GM18520 (cell line): ENCODE data around the gene COQ3.
"Not testable (repeated sequence)": the region's sequence is repeated elsewhere in the genome, so short reads cannot be mapped to it uniquely, and the experiment has no call there.

Source experiments
- ATAC-seq: cut with Tn5 transposase; IDR thresholded peaks from one replicate; pipeline ENCODE4 v1.9.1; 2021; ENCODE audit not compliant: unreplicated experiment

Gene COQ3

DNA sequence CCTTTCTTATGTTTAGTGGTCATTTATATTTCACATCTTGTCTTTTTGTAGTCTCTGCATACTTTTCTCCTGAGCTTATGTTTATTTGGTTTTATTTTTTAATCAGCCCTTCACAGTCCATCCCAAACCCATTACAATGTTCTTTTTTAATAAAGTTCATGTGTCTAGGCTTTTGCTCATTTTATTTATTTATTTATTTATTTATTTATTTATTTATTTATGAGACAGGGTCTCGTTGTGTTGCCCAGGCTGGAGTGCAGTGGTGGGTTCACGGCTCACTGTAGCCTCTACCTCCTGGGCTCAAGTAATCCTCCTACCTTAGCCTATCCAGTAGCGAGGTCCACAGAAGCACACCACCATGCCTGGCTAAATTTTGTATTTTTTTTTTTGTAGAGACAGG lies 3.1 kb downstream of the COQ3 start:
- ATAC-seq, result no peak

DNA sequence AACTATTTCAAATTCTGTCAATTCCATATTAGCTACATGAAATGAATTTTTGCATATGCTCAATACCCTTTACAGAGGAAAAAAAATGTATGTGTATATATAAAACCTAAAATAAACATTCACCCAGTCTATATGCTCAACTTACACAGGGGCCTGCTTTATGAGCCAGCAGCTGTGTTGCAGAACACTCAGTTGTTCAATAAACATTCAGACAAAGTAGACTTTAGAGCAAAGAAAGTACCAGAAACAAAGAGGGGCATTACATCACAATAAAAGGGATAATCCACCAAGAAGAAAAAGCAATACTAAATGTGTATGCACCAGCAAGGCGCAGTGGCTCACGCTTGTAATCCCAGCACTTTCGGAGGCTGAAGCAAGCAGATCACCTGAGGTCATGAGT lies 9.5 kb downstream of the COQ3 start:
- ATAC-seq, result no peak

DNA sequence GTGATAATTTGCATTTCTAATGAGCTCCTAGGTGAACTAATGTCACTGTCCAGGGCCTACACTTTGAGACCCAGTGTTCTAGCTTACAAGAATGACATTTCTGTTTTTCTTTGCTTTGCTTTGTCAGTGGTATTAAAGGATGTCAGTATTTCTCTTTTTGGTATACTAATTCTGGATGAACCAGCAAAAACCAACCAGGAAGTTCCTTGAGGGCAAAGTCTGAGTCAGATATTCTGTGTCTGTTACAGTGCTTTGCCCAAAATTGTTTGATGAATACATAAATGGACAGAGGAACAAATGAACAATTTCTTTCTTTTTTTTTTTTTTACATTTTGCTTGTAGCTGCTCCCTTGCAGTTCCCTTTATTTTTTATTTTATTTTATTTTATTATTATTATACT lies 15.4 kb downstream of the COQ3 start:
- no peak for ATAC-seq

DNA sequence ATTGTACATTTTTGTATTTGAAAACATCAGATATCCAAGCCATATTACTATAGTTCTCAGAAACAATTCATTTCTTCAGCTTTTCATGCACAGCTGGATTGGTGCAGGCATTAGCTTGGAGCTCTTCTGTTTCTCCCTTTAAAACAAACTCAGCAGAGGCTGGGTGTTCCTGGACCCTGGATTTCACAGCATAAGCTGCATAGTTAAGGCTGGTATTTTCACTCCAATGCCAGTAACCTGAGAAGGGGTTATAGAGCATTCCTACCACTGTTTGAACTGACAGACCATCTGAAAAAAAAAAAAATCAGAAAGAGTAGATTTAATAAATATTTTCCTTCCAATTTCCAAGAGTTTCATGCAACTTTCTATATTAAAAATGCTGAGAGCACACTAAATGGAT lies 24.5 kb downstream of the COQ3 start:
- ATAC-seq, result no peak

DNA sequence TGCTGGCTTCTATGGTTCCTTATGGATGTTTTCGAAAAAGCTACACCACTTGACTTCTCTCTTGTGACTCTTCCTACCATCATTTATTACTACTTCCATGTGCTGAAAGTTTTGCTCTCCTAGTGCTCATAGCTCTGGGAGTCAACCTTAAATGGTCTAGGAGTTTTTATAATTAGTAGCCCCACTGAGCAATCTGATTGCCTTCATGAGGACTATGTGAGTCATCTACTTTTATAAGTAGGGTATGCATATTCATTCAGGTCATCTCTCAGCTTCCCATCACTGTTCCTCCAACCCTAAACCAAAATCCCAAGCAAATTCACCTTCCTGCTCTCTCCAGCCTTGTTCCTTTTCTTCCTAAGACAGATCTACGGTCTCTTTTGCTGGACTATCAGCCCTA lies 27.1 kb downstream of the COQ3 start:
- no peak for ATAC-seq

DNA sequence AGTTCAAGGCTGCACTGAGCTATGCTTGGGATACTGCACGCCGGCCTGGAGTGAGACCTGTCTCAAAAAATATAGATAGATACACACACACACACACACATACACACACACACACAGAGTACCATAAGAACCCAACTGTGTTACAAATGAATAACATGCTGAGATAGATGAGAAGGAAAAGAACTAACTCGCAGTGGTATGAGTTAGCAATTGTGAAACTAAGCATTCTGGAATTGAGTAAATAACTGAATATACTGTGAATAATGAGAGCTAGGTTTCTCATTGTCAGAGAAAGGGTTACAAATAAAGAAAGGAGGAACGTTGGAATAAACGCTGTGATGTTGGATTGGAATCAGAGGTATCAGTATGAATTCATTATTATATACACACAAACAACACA lies 30.0 kb downstream of the COQ3 start:
- ATAC-seq, result peak; percentile 85

DNA sequence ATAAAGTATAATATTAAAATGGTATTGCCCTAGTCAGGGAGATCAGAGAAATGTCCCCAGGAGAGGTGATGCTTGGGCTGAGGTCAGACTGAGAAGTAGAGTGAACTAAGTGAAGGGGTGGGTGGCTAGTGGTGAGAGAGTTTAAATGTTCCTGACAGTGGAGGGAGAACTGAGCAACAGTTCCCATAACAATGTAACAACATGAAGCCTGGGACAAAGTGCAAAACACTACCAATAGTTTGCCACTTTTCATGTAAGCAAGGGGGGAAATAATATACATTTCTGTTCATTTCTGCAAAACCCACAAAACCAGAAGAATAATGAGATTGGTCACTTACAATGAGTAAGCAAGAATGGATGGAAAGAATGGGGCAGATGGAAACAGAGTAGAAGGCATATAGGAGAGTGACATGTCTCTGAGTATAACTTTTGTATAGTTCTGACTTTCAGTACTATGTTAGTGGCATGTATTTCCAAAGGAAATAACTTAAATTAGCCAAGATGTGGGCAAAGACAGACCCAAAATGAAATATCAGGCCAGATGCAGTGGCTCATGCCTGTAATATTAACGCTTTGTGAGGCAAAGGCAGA lies 31.2 kb downstream of the COQ3 start:
- no peak for ATAC-seq

DNA sequence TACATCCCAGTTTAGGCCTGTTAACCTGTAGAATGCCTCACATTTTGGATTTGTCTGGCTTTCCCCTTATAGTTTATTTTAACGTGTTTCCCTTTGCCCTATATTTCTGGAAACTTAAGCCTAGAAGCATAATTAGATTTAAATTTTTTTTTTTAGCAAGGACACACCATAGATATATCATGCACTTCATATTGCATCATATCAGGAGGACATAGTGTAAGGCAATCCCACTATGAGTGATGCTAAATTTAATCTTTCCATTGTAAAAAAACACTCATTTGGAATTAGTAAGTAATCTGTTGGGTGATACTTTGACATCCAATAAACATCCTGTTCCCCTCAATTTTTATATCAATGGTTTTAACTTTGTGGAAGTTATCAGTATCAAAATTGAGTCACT lies 34.2 kb downstream of the COQ3 start:
- no peak for ATAC-seq

DNA sequence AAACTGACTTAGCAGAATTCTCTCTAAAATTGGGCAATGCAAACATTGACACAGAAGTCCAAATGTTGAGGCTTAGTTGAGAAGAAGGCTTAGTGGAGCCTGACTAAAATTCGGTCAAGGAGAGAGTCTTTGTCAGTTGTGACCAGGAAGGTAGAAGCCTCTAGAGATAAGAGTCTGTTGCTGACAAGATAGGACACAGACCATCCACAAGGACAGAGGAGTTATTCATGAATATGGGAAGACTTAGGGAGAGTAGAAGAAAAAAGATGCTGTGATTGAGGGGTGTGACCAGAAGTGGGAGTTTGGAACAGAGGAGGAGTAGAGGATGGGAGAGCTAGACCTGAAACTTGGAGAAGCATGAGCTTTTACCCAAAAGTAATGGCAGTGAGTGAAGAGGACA lies 37.4 kb downstream of the COQ3 start:
- no peak for ATAC-seq

DNA sequence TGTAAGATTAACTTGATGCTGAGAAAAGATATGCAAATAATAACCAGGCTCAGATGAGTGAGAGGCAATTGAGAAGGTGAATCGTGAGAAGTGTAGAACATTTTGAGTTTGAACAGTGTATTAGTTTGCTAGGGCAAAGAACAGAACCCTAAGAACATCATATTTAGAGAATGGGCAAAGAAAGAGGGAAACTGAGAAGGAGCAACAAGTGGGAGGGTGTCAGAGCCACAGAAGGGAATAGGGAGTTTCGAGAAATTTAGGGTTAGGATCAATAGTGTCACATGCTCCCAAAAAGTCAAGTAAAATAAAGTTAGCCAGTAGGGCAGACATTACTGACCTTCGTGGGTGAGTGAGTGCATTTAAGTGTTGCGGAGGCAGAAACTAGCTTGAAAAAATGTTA lies 39.0 kb downstream of the COQ3 start:
- no peak for ATAC-seq

DNA sequence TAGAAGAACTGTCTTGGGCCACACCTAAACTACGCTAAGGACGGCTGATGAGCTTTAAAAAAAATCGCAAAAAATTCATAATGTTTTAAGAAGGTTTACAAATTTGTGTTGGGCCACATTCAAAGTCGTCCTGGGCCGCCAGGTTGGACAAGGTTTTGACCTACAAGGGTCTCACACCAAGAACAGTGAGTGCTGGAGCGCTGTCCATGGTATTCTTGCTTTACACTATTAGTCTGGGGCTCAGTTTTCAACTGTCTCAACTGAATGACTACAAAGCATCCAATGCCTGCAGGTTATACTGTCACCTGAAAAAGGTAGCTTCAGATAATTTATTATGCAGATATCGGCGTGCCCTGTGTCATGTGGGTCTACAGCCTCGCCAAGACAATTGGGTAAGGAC lies 40.9 kb downstream of the COQ3 start:
- ATAC-seq, result no peak

DNA sequence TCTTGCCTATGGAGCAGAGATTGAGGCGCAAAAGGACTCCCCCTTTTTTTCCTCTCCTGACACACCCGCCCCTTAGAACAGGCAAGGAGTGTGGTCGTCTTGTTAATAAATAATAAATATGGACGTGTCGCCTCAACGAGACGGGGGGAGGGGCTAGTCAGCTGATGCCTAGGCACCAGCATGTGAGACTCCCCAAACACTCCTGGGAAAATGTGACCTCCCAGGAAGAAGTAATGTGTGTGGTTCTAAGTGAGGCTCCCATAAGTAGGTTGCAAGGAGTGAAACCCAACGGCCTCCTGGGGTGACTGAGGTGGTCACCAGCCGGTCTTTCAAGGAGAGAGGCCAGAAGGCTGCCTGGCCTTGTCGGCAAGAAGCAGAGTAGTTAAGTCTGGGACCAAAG lies 43.4 kb downstream of the COQ3 start:
- no peak for ATAC-seq

DNA sequence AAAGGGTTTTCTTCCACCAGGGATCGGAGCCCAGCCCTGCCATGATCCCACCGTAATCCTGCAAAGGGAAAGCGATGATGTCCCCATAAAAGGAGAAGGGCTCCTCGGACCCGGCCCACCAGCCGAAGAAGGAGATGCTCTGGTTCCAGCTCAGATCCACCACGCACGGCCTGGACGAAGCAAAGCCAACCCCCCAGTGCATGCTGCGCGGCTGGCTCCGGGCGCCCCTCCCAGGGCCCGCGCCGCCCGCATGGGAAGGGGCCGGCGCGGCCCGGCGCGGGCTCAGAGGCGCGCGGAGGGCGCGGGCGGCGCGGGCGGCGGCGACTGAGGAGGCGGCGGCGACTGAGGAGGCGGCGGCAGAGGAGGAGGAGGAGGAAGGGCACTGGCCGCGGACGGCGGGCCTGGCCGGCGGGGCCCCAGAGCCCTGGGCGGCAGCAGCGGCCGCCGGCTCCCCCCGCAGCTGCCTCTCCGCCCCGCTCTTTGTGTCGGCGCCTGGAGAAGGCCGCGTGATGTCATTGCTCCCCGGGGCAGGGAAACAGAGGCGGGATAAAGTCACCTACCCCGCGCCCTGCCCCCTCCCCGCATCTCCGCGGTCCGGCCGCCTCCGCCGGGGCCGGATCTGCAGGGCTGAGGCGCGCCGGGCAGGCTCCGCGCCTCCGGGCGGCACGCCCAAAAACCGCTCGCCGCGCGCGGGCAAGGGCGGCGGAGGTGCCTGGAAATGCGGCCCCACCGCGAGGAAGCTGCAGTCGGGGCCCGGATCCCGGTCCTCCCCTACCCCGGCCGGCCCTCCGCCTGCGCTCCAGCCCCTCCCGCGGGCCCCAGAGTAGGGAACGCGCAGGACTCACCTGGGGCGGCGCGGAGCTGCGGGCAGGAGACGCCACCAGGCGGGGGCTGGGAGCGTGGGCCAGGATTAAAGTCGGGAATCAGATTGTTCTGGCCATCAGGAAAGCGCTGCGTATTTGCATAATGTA lies 44.5 kb downstream of the COQ3 start, which contains the start of gene FAXC:
Gene FAXC (minus strand): TSS at position 504 of the 971 bp plus-strand sequence. CDS start 302 bp downstream, at position 202.
- ATAC-seq, result no peak

DNA sequence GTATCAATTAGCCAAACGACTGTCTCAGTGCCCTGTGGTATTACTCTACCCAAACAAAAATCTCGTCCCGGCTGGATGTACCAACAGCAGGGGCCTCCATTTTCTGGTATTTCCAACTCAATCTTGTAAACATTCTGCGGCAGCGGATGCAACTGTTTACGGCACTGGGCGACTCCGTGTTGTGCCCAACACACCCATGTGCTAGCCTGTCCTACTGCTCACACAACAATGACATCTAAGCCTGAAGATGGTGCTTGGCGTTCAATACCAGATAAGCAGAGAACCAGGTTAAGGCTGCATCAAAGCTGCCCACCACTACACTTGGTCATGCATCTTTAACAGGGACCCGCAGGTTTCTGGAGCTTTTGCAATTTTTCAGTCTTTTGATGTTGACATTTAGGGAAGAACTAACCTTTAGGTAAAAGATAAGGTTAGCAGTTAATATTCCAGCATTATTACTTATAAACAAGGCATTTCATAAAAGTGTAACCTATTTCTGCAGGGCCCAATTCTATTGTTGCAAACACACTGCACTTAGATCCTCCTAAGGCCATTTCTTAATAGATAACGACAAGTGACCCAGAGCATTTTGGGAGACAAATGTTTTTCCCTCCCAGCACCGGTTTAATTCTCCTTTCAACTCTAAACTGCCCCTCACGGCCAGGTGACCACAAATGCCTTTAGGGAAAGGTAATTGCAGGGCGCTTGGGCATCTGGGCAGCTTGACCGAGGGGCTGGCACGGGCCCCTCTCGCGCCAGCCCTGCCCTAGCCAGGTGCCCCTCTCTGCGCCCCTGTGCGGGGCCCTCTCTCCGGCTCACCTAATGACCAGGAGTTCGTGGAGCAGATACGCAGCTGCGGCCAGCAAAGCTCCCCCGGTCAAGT lies 45.5 kb downstream of the COQ3 start:
- ATAC-seq, result no peak

DNA sequence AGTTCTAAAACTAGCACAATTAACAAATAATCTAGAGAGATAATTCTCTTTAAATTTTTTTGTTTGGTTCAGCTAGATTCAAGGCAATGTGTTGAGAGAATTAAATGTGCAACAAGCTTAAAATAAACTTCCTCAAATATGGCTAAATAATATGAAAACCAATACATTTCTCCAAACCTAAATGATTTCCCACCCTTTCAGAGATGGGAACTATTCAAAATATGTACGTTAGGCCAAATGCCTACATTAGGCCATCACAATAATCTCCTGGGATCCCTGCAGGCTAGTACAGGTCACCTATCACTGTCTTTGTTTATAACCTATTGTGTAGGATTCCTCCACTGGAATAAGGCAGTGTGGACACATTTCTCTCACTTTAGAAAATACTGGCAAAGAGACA lies 46.2 kb downstream of the COQ3 start:
- no peak for ATAC-seq

DNA sequence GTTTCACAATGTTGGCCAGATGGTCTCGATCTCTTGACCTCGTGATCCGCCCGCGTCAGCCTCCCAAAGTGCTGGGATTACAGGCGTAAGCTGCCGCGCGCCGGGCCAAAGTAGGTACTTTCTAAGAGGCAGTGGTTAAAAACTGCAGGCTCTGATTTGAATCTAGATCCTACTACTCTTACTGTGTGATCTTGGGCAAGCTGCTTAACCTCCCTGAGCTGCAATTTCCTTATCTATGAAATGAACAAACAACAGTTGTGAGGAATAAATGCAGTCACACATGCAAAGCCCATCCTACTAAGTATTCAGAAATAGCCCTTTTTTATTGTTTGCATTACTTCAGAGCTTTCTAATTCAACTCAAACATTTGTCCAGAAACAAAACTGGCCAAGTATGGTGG lies 47.4 kb downstream of the COQ3 start:
- no peak for ATAC-seq

DNA sequence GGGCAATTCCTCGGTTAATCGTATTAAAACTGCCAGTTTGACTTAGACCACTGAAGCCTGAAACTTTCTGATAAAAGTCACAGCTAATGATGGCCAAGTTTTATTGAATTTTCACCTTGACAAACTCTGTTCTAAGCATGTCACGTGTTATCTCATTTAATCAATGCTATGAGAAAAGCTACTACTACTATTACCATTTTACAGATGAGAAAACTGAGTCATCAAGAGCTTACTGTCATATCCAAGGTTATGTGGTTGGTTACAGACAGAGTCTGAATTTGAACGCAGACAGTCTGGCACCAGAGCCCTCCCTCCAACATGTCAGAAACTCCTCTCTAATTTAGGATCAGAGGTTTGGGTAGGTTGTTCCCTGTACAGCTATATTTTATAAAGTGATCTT lies 48.8 kb downstream of the COQ3 start:
- no peak for ATAC-seq

DNA sequence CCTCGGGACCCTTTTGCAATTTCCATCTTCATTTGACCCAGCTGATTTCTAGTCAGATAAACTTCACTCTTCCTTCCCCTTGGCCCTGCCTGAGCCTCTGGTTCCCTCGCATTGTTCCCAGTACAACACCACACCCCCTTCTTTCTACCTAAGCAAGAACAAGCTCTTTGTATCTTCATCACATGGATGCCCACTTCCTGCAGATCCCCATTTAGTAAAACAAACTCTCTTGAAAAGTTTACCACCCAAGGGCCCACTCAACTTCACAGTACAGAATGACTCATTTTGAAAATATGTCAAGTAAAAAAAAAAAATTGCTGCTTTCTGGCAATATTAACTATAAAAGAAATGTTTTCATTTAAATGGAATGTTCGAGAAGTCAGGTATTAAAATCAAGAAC lies 49.7 kb downstream of the COQ3 start:
- ATAC-seq, result no peak

DNA sequence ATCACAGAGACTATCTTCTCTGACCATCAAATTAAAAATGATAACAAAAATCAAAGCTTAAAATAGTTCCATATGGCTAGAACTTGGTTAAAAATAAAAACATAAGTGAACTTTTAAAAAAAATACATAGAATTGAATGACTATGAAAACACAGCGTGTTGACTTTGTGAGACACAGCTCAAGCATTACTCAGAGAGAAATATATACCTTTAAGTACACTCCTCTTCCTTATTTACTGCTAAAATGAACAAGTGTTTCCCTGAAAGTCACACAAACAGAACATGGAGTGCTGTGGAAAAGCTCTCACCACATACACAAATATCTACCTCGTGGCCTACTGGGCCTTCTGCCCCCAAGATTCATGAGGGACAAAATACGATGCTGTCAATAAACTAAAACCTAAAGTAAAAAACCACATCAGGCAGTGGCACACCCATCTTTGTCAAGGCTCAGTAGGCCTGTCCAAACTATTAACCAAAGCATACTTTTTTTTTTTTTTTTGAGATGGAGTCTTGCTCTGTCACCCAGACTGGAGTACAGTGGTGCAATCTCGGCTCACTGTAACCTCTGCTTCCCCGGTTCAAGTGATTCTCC lies 52.0 kb downstream of the COQ3 start:
- no peak for ATAC-seq

DNA sequence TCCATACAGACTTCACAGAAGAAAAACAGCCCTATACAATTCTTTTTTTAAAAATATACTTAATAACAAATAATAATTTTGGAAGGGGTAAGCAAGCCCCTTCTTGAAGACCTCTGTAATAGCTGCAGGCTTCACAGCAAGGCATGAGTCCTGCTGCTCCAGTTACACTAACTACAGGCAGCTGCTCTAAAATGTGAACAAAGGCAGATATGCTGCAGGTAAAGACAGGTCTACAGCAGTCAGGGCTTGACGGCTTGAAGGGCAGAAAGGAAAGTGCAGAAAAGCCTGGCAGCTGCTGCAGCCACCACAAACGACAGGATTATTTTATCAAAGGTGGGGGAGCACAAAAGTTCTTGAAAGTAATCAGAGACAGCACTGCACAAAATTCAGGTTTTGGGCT lies 55.8 kb downstream of the COQ3 start:
- no peak for ATAC-seq

DNA sequence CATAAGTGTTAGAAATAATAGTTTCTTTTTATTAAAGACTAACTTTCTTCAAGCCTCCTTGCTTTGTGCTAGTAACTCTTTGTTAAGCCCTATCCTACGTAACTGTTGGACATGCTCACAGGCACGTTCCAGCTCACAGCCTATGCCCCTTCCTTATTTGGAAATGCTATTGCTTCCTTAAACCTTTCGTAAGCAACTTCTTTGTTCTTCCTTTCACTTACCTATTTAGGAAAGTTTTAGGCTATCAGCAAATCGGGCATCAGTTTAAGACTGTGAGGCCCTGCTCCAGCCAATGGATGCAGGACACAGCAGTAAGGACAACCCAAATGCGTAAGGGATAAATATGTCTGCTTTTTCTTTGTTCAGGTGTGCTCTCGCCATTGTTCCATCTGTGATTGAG lies 58.7 kb downstream of the COQ3 start:
- not testable (repeated sequence) for ATAC-seq
